Renal cortex interstitium (tissue), 11 donors: ENCODE data around the gene KIRREL1. TPM values are rescaled to one million over a fixed set of nuclear protein-coding genes. Genes with fewer than 3 reads are reported as not detected.
"Not testable (repeated sequence)": the region's sequence is repeated elsewhere in the genome, so short reads cannot be mapped to it uniquely, and the experiment has no call there.

Source experiments
- DNase-seq, 11 donors: peaks; one replicate each; pipeline ENCODE4 v3.0.0-alpha.2; 2013; ENCODE audit warnings: low read depth in 9 of 11, low spot score in 4 of 11; ENCODE audit errors: extremely low read depth in 1 of 11
- polyA plus RNA-seq, 3 donors: library from polyadenylated mRNA; unstranded; fragments of 120-200 nt; gene quantifications; one replicate each; pipeline ENCODE4 v1.2.1, GENCODE V29; 2013; ENCODE audit not compliant: insufficient read length in 3 of 3

KIRREL1 gene
- polyA plus RNA-seq, 3 donors = 171 to 186 (median 179) TPM

GRCh38 chr1:158113759-158114127 lies 120.3 kb downstream of the KIRREL1 start:
- DNase-seq = no peak

- DNase-seq = no peak
These were observed 121.7 kb downstream of the KIRREL1 start for GRCh38 chr1:158115126-158115525.

GRCh38 chr1:158116311-158117167 lies 123.1 kb downstream of the KIRREL1 start:
- no peak for DNase-seq

- peak in 2 of 11 donors; percentile 38 to 41 for DNase-seq
These were observed 124.6 kb downstream of the KIRREL1 start for GRCh38 chr1:158117854-158118704.

GRCh38 chr1:158118713-158119402 lies 125.4 kb downstream of the KIRREL1 start:
- no peak for DNase-seq

GRCh38 chr1:158119976-158120653 lies 126.7 kb downstream of the KIRREL1 start:
- no peak for DNase-seq

- DNase-seq = peak in 5 of 11 donors; percentile 42 to 66 (median 48)
These were observed 128.3 kb downstream of the KIRREL1 start for GRCh38 chr1:158121604-158122254.

- DNase-seq = no peak
These were observed 129.5 kb downstream of the KIRREL1 start for GRCh38 chr1:158122833-158123388.

GRCh38 chr1:158124034-158124433 lies 130.6 kb downstream of the KIRREL1 start:
- DNase-seq = peak in 4 of 11 donors; percentile 55 to 76 (median 64)

- peak; percentile 85 to 96 (median 93) for DNase-seq
These were observed 131.6 kb downstream of the KIRREL1 start for GRCh38 chr1:158124999-158125398.

- DNase-seq = no peak
These were observed 133.0 kb downstream of the KIRREL1 start for GRCh38 chr1:158126425-158126824.

- not testable (repeated sequence) for DNase-seq
These were observed 135.1 kb downstream of the KIRREL1 start for GRCh38 chr1:158128531-158128930.

- no peak for DNase-seq
These were observed 137.8 kb downstream of the KIRREL1 start for GRCh38 chr1:158131217-158131616.

GRCh38 chr1:158140764-158141192 lies 147.3 kb downstream of the KIRREL1 start:
- no peak for DNase-seq

GRCh38 chr1:158145173-158145719 lies 151.8 kb downstream of the KIRREL1 start:
- no peak for DNase-seq

GRCh38 chr1:158146165-158146564 lies 152.7 kb downstream of the KIRREL1 start:
- no peak for DNase-seq

- no peak for DNase-seq
These were observed 153.3 kb downstream of the KIRREL1 start for GRCh38 chr1:158146739-158147138.

GRCh38 chr1:158147401-158147800 lies 154.0 kb downstream of the KIRREL1 start:
- no peak for DNase-seq
